HT1080 (cell line): ENCODE measurements around the gene MLN. TPM values are rescaled to one million over a fixed set of nuclear protein-coding genes. Genes with fewer than 3 reads are reported as not detected.
"Not testable (repeated sequence)": the region's sequence is repeated elsewhere in the genome, so short reads cannot be mapped to it uniquely, and the experiment has no call there.

Source experiments
- DNase-seq: peaks from one replicate; pipeline ENCODE4 v3.0.0-alpha.2; 2015; ENCODE audit warnings: low read depth
- total RNA-seq: library from RNA; depleted of rRNA; stranded (reverse); fragments of >200 nt; shearing (Covaris generic); gene quantifications from 2 replicates; pipeline ENCODE4 v1.2.3, GENCODE V29; 2014

MLN gene
- total RNA-seq, 1 experiment from 2014 or later, result not detected

DNA sequence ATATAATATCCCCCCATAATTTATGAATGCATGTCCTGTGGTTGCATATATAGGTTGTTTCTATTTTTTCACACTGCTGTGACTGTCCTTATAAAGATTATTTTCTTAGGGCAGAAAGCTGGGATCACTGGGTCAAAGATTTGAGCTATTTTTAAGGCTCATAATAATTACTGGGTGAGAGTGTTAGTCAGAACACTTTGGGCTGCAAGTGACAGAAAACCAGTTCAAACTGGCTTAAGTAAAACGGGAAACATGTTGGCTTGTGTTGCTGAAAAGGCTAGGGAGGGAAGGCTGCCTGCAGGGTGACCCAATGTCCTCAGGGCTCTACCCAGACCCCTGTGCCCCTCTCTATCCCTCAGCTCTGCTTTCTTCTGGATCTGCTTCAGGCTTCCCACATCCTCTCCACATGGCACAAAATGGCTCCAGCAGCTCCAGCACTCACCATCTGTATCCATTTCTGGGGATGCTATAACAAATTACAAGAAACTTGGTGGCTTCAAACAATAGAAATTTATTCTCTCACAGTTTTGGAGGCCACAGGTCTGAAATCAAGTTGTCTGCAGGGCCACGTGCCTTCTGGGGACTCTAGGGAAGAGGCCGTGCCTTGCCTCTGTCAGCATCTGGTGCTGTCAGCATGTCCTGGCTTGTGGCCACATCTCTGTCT lies 33.1 kb upstream of the MLN start:
- DNase-seq, result no peak

DNA sequence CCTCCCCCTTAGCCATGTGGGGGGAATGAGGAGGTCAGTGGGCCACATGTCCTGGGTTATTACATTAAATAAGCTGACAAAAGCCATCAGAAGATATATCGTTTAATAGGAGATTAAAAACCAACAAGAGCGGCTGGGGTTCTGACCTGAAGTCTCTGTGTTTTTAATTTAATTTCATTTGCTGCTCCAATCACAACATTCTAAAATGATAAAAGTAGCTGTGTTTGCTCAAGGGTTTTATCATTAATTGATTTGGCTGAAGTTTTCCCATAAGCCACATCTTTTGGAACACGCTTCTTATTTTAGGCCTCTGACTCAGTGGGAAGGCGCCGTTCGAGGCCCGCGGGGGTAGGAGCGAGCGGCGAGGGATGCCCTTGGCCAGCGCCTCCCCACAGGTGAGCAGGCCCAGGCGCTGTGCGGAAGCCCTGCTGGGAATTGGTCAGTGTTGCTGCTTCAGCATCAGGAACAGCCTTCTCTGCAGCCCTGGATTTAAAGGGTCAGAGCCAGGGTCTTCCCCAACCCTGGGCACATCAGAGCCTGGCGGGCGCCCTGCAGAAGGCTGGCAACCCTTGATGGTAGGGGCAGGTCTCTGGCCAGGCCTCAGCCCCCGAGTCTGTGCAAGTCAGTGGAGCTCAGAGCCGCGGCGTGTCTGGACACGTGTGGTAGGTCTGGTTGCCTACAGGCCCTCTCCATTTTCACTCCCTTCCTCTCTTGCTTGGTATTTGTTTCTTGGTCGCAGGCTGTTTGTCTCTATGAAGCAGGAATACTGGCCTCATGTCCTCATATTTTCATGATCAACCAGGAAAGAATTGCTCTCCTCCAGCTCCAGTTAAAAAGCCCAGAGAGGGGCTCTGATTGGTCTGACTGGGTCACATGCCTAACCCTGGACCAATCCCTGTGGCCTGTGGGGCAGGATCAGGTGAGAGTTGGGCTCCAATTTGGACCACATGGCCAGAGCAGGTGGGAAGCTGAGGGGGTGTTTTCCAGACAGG lies 30.9 kb upstream of the MLN start:
- DNase-seq, result no peak

DNA sequence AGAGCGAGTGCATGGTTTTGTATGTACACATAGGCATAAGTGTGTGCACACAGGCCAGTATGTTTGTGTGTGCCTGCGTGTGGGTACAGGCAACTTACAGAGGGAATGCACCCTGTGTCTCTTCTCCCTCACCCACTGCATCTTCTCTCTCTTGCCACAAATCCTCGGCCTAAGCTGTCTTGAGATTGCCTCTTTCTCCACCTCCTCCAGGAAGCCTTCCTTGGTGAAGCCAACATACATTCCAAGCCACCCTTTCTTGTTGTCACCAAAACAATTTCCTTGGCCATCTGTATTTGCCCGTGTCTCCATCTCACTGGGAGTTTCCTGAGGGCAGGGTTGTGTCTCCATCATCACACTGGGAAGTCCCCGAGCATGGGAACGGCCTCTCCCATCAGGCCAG lies 29.8 kb upstream of the MLN start:
- no peak for DNase-seq

DNA sequence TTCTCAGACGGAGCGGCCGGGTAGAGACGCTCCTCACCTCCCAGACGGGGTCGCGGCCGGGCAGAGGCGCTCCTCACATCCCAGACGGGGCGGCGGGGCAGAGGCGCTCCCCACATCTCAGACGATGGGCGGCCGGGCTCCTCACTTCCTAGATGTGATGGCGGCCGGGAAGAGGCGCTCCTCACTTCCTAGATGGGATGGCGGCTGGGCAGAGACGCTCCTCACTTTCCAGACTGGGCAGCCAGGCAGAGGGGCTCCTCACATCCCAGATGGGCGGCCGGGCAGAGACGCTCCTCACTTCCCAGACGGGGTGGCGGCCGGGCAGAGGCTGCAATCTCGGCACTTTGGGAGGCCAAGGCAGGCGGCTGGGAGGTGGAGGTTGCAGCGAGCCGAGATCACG lies 29.0 kb upstream of the MLN start:
- not testable (repeated sequence) for DNase-seq

DNA sequence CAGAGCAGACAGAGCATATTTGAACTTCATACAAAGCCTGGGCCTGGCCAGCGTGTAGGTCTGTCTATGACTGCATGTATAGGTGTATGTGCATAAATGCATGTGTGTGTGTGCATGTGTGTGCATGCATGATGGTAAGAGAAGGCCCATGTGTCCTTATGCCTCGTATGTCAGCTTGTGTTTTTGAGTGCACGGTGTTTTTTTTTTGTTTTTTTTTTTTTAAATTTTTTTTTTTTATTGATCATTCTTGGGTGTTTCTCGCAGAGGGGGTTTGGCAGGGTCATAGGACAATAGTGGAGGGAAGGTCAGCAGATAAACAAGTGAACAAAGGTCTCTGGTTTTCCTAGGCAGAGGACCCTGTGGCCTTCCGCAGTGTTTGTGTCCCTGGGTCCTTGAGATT lies 27.9 kb upstream of the MLN start:
- not testable (repeated sequence) for DNase-seq

DNA sequence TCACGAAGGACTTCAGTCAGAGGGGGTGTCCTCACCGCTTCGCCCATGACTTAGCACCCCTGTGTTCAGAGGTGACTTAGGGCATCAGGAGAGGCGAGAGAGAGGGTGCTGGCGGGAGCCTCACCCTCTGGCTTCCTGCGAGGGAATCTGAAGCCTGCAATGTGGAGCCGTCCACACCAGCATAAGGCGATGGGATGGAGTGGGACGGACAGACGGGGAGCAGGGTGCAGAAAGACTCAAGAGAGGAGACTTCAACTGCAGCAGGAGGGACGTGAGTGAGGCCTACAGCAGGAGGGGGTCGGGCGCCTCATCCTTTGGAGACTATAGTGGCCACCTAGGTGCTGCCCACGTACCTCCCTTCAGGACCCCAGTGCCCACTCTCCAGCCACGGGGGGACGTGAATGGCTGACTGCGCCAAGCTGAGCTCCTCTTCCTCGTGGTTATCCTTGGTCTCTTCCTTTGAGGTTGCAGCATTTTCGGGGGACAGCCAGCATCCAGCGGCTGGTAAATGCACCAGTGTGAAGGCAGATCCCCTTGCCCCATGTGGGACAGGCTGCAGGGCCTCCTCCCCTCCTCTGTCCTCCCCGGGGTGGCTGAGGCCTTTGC lies 26.9 kb upstream of the MLN start:
- DNase-seq, result no peak

DNA sequence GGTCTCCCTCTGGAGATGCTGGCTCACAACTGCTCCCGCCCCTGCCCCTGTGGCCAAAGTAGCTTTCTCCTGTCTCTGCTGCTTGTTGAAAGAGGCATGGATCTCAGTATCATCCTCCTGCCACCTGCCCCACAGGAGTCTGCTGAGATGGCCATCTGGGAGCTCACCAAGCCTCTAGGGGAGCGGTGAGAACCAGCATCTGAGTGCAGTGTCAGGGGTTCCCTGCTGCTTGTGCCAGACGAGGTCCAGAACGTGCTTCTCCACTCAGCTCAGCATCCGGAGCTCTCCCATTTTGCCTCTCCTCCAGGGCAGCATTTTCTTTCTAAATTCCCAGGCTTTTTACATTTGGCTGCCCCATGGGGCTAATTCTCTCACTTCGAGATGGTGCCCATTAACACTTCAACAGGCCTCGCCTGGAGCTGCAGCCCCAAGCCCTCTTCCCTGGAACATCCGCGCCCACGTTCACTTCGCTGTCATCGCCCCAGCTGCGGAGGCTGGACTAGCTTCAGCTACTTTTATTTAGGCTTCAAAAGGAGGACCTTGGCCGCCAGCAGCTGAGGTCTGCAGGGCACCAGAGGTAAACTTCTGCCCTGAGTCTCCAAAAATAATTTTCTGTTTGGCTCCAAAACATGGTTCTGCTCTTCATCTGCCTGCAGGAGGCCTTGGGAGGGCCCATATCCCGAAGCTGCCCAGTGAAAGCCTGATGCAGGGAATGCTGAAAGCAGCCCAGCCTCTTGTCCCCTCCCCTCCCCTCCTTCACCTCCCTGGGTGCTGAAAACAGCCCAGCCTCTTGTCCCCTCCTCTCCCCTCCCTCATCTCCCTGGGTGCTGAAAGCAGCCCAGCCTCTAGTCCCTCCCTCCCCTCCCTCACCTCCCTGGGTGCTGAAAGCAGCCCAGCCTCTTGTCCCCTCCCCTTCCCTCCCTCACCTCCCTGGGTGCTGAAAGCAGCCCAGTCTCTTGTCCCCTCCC lies 25.2 kb upstream of the MLN start:
- no peak for DNase-seq

DNA sequence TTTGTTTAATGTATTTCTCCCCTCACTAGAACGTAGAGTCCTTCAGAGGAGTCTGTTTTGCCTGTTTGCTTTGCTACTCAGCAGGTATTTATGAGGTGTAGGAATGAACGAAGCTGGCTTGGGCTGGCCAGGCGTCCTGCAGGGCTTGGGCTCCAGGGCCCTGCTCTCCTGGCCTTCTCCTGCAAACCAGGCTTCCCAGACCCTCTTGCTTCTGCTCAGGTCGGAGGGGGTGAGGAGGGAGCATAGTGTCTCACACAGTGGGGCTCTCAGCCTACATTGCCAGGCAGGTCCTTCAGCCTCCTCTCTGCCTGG lies 24.6 kb upstream of the MLN start:
- DNase-seq, result no peak

DNA sequence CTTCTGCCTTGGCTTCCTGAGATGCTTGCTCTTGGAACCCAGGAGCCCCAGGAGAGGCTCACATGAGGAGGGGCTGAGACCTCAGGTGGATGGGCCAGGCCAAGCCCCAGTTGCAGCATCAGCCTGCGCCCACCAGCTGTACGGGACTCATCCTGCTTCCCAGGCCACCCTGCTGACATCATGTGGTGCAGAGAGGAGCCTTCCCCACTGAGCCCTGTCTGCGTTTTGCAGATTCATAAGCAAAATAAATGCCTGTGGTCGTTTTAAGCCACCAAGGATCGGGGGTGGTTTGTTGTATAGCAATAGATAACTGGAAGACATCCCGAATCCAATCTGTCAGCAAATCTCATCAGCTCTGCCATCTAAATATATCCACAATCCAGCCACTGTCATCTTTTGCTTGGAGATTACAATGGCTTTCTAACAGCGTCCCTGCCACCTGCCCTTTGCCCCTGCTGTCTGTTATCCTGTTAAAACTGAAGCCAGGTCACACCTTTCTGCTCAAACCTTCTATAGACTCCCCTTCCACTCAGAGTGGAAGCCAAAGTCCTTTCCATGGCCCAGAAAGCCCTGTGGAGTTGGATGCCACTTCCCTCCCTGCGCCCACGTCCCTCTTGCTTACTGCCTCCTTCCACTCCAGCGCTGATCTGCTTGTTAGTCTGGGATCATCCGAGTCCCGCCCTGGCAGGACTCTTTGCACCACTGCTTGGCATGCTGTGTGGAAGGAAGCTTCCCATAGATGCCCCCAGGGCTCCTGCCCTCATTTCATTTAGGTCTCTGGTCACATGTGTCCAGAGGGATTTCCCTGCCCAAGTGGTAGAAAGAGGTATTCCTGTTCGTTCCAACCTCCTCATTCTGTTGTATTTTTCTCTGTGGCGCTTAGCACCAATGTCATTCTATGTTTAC lies 24.0 kb upstream of the MLN start:
- no peak for DNase-seq

DNA sequence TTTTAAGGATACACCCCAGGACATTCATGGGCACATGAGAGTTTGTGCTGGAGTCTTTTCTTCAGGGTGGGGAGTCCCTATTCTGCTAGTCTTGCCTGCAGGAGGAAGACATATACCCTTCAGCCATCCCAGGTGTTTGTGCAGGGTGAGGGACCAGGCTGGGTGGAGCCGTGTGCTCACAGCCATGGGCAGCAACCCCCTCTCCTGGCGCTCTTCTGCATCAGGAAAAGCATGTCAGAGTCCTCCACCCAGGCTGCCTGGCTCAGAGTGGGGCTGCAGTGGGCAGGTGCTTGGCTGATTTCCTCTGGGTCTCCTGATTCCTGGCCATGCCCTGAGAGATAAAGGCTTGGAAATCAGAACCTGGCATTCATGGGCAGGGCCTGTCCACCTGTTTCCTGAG lies 22.7 kb upstream of the MLN start:
- no peak for DNase-seq

DNA sequence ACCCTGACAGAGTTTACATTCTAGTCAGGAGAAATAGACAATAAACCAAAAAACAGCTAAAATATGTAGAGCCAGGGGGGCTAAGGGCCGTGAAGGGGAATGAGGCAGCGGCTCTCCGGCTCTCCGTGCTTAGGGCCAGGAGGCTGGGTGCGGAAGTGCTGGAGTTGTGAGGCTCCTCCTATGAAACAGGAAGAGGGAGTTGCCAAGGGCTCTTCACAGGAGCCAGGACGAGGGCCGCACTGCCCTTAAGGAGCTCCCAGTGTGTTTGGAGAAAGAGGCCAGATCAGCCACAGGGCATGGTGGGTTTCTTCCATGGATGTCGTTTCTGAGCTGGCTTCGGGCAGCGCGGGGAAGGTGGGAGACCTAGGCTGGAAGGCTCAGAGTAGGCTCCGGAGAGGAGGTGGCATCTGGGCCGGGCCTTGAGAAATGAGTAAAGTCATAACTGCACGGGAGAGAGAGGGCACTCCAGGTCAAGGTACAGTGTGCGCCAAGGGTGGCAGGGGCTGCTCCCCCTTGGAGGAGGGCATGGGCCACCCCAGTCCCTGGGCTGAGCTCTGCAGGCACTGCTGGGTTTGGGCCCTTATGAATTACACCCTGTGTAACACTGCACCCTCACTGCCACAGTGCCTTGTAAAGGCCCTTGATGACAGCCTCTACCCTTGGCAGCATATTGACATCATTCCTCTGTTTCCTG lies 20.8 kb upstream of the MLN start:
- peak; percentile 69 for DNase-seq

DNA sequence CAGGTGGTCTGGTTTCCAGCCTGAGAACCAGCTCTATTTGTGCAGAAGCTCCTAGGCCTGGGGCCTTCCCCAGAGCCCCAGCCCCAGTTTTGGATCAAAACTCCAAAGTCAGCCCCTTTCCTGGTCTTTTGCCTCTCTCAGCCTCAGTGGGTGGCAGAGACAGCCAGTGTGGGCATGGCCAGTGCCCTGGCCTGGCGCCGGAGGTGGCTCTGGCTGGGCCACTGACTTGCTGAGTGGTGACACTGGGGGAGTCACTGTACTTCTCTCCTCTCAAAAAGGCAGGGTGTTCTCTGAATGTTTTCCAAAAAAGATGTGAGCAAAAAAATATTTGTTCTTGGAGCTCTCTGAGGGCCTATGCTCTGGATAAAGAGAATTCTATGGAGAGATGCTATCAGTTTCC lies 20.0 kb upstream of the MLN start:
- no peak for DNase-seq

DNA sequence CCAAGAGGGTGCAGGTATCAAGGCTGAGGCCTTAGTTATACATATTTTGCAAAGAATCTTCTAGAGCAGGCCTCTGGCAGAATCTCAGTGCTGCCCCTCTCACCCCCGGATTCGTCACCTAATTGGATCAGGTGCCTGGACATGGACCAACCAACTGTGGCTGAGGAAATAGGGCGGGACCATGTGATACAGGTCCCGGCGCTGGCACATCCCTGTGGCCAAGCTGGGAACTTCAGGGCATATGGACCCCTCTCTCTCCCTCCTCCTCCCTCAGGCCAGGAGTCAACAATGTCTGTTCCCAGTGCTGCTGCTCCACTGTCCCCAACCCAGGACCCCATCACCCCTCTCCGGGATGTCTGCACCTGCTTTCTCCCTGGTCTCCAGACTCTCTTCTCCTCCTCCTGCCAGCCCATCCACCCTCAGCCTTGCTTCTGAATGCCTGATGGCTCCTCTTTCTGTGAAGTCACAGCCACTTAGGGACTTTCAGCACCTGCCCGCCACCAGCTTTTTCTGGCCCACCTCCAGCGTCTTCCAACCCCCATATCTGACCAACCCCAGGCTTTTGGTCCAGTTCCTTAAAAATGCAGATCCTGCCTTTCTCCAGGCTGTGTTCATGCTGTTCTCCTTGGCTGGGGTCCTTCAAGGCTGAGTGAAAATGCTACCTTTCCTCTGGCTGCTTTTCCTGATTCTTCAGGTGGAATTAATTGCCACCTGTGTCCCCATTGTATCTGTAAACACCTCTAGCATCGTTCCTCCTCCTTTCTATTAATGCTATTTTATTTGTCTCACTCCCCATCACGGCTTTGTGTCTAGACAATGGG lies 19.0 kb upstream of the MLN start:
- peak; percentile 70 for DNase-seq

DNA sequence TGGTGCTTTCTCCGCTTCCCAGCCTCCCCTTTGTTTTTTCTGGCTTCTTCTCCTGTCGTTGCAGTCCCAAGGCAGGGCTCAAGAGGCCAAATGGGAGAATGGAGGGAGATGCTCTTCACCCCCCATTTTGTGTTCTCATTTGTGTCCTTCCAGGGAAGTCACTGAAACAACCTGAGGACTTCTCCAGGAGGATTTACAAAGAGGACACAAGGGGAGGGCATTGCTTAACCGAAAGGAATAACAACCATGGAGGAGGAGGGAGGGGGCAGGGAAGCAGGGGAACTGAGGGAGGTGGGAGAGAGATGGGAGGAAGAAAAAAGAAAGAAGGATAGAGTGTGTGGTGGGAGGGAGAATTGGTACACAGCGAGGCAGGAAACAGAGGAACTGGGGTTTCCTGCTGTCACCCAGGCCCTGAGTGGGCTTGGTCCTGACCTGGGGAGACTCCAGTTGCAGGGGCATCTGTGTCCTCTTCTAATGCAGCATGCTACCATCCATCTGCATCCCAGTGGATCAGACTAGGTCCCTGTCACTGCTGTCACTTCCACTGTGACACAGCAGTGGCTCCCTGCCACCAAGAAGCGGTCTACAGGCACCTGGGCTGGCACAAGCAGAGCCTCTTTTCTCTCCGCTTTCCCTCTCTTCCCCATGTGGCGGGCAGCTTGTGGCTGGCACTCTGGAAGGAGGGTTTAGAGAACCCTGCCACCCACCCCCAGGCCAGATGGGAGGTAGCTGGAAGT lies 17.1 kb upstream of the MLN start:
- no peak for DNase-seq

DNA sequence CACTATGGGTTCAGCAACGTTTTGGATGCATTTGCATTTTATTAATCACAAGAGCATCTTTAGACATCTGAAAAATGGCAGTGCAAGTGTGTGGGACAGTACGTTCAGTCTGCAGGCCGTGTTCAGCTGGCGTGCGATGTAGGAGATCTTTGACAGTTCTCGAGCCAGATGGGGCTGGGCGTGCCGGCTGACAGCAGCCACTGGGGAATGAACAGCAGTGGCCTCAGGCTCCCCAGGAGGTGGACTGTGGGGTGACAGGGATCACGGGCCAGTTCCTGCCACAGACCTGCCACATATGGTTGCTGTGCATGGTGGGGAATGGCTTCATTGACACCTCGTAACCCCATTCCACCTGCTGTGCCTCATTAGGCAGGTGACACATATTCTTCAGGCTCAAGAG lies 16.4 kb upstream of the MLN start:
- no peak for DNase-seq

DNA sequence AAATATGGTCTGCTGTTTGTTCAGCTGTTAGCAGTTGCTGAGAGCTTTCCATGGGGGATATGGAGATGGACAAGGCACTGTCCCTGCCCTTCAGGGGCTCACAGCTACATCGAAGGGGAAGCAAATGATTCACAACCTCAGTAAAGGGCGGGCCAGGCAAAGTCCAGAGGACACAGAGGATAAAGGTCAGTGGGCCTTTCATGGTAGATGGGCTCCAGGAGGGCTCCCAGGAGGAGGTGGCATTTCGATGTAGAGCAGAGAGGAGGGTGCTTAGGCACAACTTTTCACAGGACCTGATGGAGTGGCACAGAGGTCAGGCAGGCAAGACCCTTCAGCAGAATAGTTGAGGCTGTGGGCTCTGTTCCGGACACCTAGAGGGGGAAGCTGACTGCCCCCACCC lies 15.2 kb upstream of the MLN start:
- DNase-seq, result no peak

DNA sequence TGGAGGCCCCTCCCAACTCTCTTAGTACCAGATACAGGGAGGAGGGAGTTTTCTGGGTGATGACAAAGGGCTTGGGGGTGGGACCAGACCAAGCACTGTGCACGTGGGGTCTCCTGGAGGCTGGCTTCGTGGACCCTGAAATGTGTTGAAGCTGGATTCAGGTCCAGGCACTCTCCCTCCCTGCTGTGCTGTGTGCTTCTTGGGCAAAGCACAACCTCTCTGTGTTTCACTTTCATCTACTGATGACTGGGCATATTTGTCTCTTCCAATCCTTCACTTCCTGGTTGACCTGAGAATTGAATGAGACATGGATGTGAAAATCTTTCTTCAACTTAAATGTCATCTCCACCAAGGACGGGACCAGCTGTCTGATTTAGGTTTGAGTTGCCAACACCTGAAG lies 14.5 kb upstream of the MLN start:
- DNase-seq, result no peak

DNA sequence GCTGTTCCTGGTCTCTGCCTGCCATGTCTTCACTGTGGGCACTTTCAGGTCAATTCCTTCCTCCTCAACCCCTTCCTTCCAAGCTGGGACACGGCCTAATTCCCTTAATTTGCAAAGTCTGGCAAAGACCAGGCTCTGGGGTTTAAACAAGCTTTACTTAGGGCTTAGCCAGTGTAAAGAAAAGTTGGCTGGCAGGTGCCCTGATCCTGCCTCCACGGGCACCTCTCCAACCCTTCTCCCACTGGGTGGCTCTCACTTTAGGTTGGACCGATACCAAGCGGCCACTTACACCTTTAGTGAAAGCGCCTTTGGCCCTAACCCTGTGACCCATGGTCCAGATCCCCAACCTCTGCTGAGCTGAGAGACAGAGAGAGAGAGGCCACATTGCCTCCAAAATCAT lies 13.7 kb upstream of the MLN start:
- DNase-seq, result no peak
